ENCODE data around the gene SLC50A1.
"Not testable (repeated sequence)": the region's sequence is repeated elsewhere in the genome, so short reads cannot be mapped to it uniquely, and the experiment has no call there.

SLC50A1 gene

GRCh38 chr1:155139895-155140629 lies 4.4 kb downstream of the SLC50A1 start, which contains the start of gene DPM3:
DPM3 (minus strand) TSS chr1:155140531; CDS start chr1:155140240, 291 bp downstream.
- peak within 1 kb of the TSS; percentile 86 for H3K27ac ChIP-seq (ENCODE audit: poor library complexity, severe bottlenecking)
- ATAC-seq (ENCODE audit: low read depth) = peak; percentile 77
- TF ChIP-seq CTCF (IDR thresholded peaks at IDR 0.05; ENCODE audit: poor library complexity, severe bottlenecking) = no peak
- DNase-seq (ENCODE audit: low spot score) = peak; percentile 91
- no peaks in the 10 kb centered on the region for H3K27me3 ChIP-seq (ENCODE audit: insufficient read depth, poor library complexity, severe bottlenecking)
- H3K4me3 ChIP-seq (ENCODE audit: severe bottlenecking) = peak within 1 kb of the TSS; percentile 61
- H3K36me3 ChIP-seq (ENCODE audit: low read depth) = peaks cover 11% of the 10 kb centered on the region
- H3K4me1 ChIP-seq (ENCODE audit: insufficient read depth, poor library complexity, severe bottlenecking) = no peaks in the 10 kb centered on the region
- H3K9me3 ChIP-seq (ENCODE audit: severe bottlenecking) = no peaks in the 10 kb centered on the region

GRCh38 chr1:155140630-155140953 lies 4.9 kb downstream of the SLC50A1 start:
- peak overlapping the region; percentile 61 for H3K4me3 ChIP-seq (ENCODE audit: severe bottlenecking)
- H3K9me3 ChIP-seq (ENCODE audit: severe bottlenecking) = no peaks in the 10 kb centered on the region
- no peaks in the 10 kb centered on the region for H3K4me1 ChIP-seq (ENCODE audit: insufficient read depth, poor library complexity, severe bottlenecking)
- H3K36me3 ChIP-seq (ENCODE audit: low read depth) = peaks cover 11% of the 10 kb centered on the region
- DNase-seq (ENCODE audit: low spot score) = no peak
- ATAC-seq (ENCODE audit: low read depth) = no peak
- no peak for TF ChIP-seq CTCF (IDR thresholded peaks at IDR 0.05; ENCODE audit: poor library complexity, severe bottlenecking)
- H3K27ac ChIP-seq (ENCODE audit: poor library complexity, severe bottlenecking) = peak overlapping the region; percentile 86
- no peaks in the 10 kb centered on the region for H3K27me3 ChIP-seq (ENCODE audit: insufficient read depth, poor library complexity, severe bottlenecking)

GRCh38 chr1:155141749-155142148 lies 6.1 kb downstream of the SLC50A1 start:
- no peak for ATAC-seq (ENCODE audit: low read depth)
- Histone ChIP-seq H3K9me3 (ENCODE audit: severe bottlenecking) (no peaks in the 10 kb centered on the region), H3K27ac (ENCODE audit: poor library complexity, severe bottlenecking) (no peak overlapping the region), H3K36me3 (ENCODE audit: low read depth) (peaks cover 11% of the 10 kb centered on the region), H3K4me3 (ENCODE audit: severe bottlenecking) (no peak overlapping the region), H3K4me1 (ENCODE audit: insufficient read depth, poor library complexity, severe bottlenecking) (no peaks in the 10 kb centered on the region), H3K27me3 (ENCODE audit: insufficient read depth, poor library complexity, severe bottlenecking) (no peaks in the 10 kb centered on the region)
- DNase-seq (ENCODE audit: low spot score) = no peak
- TF ChIP-seq CTCF (IDR thresholded peaks at IDR 0.05; ENCODE audit: poor library complexity, severe bottlenecking) = no peak

GRCh38 chr1:155145491-155145890 lies 9.8 kb downstream of the SLC50A1 start:
- Histone ChIP-seq H3K27me3 (ENCODE audit: insufficient read depth, poor library complexity, severe bottlenecking) (no peaks in the 10 kb centered on the region), H3K4me1 (ENCODE audit: insufficient read depth, poor library complexity, severe bottlenecking) (no peaks in the 10 kb centered on the region), H3K9me3 (ENCODE audit: severe bottlenecking) (no peaks in the 10 kb centered on the region), H3K27ac (ENCODE audit: poor library complexity, severe bottlenecking) (no peak overlapping the region), H3K4me3 (ENCODE audit: severe bottlenecking) (no peak overlapping the region), H3K36me3 (ENCODE audit: low read depth) (no peaks in the 10 kb centered on the region)
- ATAC-seq (ENCODE audit: low read depth) (no peak), DNase-seq (ENCODE audit: low spot score) (no peak)
- TF ChIP-seq CTCF (IDR thresholded peaks at IDR 0.05; ENCODE audit: poor library complexity, severe bottlenecking) = no peak

- H3K36me3 ChIP-seq (ENCODE audit: low read depth); H3K27ac ChIP-seq (ENCODE audit: poor library complexity, severe bottlenecking); H3K4me1 ChIP-seq (ENCODE audit: insufficient read depth, poor library complexity, severe bottlenecking); DNase-seq (ENCODE audit: low spot score); ATAC-seq (ENCODE audit: low read depth); H3K9me3 ChIP-seq (ENCODE audit: severe bottlenecking); H3K27me3 ChIP-seq (ENCODE audit: insufficient read depth, poor library complexity, severe bottlenecking); H3K4me3 ChIP-seq (ENCODE audit: severe bottlenecking): not testable (repeated sequence)
Observed at GRCh38 chr1:155155996-155156643, 20.5 kb downstream of the SLC50A1 start.
